GM12872 (cell line): ENCODE results near the gene RER1.

ENCODE experiments used
- TF ChIP-seq, protein P1 (sequence below): IDR thresholded peaks from 3 replicates; pipeline ENCODE4 v1.5.1; 2011; ENCODE audit warnings: low read depth, mild to moderate bottlenecking, low read length, moderate library complexity; ENCODE audit not compliant: insufficient read depth

The RER1 gene

DNA sequence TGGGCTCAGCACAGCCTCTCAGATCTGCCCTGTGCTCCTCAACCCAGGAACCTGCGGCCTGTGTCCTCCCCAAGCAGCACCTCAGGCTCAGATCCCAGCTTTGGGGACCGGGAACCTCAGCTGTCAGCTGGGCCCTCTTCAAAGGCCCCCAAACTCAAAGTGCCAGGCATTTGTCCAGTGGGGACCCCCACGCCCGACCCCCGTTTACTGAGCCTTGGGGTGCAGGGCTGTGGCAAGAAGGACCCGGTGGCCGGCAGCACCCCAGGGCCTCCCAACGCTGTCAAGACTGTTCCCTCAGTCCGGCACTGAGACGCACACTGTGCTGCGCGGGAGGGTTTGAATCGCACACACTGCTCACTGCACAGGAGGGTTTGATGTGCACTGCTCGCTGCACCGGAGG, 35.2 kb upstream of the RER1 start:
- TF ChIP-seq, protein P1, sequence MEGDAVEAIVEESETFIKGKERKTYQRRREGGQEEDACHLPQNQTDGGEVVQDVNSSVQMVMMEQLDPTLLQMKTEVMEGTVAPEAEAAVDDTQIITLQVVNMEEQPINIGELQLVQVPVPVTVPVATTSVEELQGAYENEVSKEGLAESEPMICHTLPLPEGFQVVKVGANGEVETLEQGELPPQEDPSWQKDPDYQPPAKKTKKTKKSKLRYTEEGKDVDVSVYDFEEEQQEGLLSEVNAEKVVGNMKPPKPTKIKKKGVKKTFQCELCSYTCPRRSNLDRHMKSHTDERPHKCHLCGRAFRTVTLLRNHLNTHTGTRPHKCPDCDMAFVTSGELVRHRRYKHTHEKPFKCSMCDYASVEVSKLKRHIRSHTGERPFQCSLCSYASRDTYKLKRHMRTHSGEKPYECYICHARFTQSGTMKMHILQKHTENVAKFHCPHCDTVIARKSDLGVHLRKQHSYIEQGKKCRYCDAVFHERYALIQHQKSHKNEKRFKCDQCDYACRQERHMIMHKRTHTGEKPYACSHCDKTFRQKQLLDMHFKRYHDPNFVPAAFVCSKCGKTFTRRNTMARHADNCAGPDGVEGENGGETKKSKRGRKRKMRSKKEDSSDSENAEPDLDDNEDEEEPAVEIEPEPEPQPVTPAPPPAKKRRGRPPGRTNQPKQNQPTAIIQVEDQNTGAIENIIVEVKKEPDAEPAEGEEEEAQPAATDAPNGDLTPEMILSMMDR: no peak

DNA sequence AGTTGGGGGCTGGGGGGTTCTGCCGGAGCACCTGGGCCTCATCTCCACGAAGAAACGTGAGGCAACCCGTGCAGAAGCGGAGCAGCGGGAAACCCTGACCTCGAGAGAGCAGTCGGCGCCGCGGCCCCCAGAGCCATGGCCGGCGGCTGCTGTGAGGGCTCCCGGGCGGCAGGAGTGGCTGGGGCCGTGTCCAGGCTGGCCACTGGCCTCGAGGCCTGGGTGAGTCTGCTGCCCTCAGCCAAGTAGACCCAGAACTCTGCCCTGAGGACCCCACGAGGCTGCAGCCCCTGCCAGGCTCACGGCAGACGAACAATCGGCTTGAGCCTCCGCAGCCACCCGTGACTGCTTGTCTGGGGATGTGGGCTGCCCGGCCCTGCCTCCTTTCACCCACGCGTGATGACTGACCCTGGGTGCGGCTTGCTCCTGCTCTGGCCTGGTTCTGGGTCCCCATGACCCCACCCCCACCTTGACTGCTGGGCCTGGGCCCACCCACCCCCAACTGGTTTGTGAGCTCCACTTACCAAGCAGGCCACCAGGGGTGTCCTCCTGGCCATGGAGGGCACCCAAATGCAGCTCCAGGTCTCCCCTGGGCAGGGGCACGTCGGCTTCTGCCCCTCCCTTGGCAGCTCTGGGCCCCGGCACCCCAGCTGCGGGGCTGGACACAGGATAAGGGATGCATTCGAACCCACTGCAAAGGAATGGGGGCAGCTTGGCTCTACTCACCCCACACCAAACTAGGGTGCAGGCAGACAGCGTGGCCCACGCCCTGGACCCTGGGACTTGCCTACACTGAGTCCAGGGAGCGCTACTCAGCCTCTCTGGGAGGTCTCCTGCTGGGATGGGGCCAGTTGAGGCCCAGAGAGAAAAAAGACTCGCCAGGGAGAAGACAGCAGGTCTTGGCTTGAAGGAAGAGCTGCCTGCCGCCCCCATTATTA, 34.5 kb upstream of the RER1 start:
- TF ChIP-seq, protein P1: no peak

DNA sequence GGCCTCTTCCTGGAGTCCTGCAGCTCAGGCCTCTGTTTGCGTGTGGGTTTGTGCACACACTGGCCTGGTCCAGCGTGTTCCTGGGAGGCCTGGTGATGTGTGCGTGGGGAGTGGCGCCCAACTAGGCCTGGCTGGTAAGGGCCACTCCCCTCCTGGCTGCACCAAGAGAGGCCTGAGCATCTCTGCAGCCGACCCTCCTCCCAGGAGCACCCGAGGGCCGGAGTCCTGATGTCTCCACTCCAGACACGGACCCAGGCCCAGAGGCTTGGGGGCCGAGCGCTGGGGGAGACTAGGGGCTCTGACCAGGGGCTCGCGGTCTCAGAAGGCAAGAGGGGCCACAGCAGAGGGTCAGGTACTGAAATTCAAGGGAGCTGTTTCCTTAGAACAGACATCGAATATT, 33.6 kb upstream of the RER1 start:
- TF ChIP-seq, protein P1: no peak

DNA sequence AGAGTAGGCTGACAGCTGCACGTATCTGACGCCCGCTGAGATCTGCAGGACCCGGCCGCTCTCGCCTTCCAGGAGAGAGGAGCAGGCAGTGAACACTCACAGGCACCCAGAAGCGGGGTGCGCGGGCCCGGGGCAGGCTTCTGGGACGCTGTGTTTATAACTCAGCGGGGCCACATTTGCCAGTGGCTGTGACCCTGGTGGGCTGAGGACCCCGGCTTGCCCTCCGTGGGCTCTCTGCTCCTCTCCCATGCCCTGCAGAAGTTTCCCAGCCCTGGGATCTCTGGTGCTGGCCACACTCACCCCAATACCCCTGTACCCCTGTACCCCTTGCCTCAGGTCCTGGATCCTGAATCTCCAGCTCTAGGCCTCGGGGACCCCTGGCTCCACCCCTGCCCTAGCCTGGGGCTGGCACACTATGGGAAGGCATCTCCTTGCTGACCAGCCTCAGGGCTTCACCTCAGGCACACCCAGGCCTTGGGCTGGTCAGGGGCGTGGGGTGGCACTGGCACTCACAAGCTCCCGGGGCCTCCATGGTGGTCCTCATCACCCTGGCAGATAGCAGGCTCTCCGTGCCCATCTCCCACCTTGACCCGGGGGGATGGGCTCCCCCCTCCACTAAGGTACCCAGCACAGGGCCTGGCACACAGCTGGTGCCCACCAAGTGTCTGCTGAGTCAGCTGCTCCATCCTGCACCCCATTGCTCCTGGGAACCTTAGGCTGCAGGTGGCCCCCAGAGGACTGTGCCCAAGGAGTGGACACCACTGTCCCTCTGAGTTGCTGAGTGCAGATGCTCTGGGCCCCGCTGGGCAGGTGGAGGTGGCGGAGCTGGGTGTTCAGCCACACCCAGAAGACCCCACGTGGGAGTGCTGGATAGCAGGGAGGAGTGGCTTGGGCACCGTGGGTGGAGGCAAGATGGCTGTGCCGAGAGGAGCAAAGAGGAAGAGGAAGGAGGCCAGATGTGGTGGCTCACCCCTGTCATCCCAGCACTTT, 32.7 kb upstream of the RER1 start:
- TF ChIP-seq, protein P1: no peak

DNA sequence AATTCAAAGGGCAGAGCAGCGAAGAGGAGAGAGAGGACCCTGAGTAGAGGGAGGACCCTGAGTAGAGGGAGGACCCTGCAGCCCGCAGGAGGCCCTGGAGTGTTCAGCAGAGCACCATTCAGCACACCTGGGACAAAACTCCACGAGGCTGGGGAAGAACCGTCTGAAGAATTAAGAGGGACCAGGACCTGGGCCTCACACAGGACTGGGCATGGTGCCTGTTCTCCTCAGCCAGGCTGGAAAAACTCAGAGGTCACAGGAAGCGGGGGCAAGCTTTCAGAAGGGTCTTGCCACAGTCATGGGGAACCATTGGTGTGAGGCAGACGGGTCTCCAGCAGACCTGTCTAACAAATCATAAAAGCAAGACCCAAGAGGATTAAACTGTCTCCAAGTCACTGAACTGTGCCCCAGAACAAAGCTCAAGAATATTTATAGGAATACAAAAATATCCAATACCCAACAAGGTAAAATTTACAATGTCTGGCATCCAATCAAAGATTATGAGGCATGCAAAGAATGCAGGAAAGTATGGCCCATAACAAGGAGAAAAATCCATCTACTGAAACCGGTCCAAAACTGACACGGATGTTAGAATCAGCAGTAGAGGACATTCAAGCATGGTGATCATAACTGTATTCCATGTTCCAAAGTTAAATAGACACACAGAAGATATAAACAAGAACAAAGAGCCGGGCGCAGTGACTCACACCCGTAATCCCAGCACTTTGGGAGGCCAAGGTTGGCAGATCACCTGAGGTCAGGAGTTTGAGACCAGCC, 30.9 kb upstream of the RER1 start:
- TF ChIP-seq, protein P1: no peak

DNA sequence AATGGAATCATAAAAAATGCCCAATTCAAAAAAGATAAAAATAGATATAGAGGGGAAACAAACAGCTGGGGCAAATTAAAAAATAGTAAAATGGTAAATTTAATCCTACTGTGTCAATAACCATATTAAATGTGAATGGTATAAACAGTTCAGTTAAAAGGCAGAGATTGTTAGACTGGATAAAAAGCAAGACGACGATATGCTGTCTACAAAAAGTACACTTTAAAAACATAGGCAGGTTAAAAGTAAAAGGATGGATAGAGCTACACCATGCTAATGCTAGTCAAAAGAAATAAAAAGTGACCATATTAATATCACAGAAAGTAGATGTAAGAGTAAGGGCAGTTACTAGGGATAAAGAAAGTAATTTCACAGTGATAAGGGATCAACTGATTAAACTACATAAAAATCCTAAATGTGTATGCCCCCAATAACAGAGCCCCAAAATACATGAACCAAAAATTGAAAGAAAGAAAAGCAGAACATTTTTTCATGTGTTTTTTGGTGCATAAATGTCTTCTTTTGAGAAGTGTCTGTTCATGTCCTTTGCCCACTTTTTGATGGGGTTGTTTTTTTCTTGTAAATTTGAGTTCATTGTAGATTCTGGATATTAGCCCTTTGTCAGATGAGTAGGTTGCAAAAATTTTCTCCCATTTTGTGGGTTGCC, 27.7 kb upstream of the RER1 start:
- TF ChIP-seq, protein P1: no peak
